PC-3 (cell line): ENCODE data around the gene SDK2.

Experiments
- CTCF ChIP-seq: fragments of 300-600 bp; sonication (generic); conservative IDR thresholded peaks from 2 replicates; pipeline ENCODE4 v1.5.1; 2017; ENCODE audit warnings: antibody characterized with exemption, low read depth, mild to moderate bottlenecking, low read length
- EZH2 ChIP-seq: fragments of 300-600 bp; sonication (generic); IDR thresholded peaks from one replicate; pipeline ENCODE4 v1.6.1; 2017; ENCODE audit warnings: antibody characterized with exemption, mild to moderate bottlenecking, low read length; ENCODE audit not compliant: unreplicated experiment
- EZH2phosphoT487 ChIP-seq: fragments of 300-600 bp; sonication (generic); IDR thresholded peaks from 2 replicates; pipeline ENCODE4 v1.6.1; 2018; ENCODE audit warnings: mild to moderate bottlenecking, antibody characterized with exemption, low read length, borderline replicate concordance

DNA sequence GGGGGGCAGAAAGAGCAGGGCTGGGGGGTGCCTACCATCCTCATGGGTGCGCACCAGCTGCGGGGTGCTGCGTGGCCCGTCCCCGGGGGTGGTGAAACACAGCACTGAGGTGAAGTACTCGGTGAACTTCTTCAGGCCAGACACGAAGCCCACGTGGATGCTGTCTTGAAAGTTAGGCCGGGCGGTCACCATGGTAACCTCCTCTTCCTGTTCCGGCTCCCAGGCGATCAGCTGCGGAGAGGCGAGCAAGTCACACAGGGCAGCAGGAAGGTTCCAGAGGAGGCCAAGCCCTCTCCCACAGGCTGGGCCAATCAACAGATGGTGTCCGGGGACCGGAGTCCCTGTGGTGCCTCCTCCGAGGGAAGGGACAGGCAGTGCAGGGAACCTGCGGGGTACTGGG is 242.3 kb downstream of the SDK2 start:
- TF ChIP-seq CTCF (no peak), EZH2 (no peak), EZH2phosphoT487 (no peak)
